GM18867 (cell line): Measurements from ENCODE around the gene GTF3C4.

Experiments used
- ATAC-seq: cut with Tn5 transposase; IDR thresholded peaks from one replicate; pipeline ENCODE4 v1.9.1; 2021; ENCODE audit warnings: mild to moderate bottlenecking, moderate library complexity; ENCODE audit not compliant: unreplicated experiment

The GTF3C4 gene

GRCh38 chr9:132647355-132647754, 22.9 kb upstream of the GTF3C4 start:
- ATAC-seq, result no peak

DNA sequence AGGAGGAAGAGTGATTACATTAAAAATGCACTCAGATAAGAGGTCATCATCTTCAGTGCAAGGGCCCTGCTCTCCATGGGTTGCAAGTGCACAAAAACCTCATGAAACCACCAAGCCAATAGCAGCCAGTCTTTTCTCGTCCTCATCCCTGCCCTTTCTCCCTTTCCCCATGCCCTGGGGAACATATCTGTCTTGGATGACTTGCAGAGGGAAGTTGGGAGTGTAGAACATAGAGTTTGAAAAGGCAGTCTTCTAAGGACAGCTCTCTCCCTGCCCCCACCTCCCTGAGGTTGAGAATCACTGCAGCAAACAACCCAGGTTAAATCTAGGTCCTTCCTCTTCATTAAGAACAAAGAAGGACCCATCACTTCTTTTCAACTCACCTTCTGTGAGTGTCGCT, 22.5 kb upstream of the GTF3C4 start:
- no peak for ATAC-seq

GRCh38 chr9:132648283-132648682, 22.0 kb upstream of the GTF3C4 start:
- no peak for ATAC-seq

DNA sequence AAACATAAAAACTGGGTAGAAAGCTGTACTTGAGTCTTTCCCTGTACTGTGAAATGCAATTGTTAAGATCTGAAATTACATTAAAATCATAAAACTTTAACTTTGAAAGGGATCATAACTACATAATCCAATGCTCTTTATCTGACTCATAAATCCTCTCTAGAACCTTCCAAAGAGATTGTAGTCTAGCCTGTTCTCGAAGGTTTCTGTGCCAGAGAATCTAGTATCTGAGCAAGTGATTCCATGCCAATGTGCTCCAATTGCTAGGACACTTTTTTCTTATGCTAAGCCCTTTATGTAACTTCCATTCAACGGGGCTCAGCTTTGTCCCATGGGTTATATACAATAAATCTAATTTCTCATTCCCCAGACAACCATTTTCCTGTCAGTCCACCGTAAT, 21.6 kb upstream of the GTF3C4 start:
- ATAC-seq, result no peak

GRCh38 chr9:132651259-132651658, 19.0 kb upstream of the GTF3C4 start:
- no peak for ATAC-seq

GRCh38 chr9:132656299-132656698, 14.0 kb upstream of the GTF3C4 start:
- no peak for ATAC-seq

- no peak for ATAC-seq
These were observed 7.9 kb upstream of the GTF3C4 start for GRCh38 chr9:132662152-132662945.

DNA sequence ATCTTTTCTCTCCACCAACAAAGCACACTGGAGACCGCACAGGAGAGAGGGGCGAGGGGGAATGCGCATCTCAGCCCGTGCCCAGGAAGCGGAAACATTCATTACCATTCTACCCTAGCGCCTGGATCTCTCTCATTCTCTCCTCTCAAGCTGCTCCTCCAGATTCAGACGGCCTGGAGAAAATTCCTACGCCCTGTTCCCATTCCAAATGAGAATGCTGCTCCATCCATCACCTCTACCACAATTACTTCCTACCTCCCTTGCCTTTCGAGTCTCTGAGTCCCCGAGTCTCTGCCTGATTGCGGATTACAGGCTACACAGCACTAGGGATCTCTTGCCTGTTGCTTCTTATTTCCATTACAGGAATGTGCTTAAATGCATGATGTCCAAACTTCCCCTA, 7.1 kb upstream of the GTF3C4 start:
- no peak for ATAC-seq

- no peak for ATAC-seq
These were observed 6.4 kb upstream of the GTF3C4 start for GRCh38 chr9:132663851-132664250.

- ATAC-seq, result no peak
These were observed 956 bp upstream of the GTF3C4 start for GRCh38 chr9:132669319-132669697.

DNA sequence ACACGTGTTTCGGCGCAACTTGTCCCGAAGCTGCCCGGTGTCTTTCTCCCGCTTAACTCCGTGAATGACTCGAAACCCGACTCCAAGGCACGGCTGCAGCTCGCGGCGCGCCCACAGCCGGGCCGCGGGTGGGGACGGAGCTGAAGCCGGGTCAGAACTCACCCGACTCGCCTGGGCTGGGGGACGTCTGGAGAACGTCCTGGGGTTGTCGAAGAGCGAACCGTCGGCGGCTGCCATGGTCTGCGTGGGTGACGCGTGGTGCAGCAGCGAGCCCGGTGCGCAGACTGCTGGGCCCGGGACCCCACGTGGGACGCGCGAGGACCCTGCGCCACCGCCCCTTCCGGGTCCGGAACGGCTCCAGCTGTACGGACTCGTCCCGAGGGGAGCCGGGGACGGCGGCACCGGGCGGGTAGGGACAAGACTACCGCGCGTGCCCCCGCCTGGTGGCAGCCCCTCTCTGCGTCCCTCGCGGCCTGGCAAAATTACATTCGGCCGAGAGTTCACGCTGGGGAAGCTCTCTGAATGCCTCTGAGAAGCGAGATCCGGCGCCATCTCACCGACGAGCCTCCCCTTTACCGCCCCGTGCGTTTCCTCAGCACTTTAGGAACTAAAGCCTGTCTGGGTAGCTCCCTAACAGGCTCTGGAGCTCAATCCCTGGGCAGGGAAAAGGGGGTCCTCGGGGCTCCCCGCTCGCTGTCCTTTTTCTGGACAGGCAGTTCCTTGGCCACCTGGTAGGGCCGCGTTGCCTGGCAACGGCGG, 387 bp upstream of the GTF3C4 start, which contains the start of gene DDX31:
TSS of gene DDX31 (minus strand) at position 286 of the 759 bp plus-strand sequence. CDS start at position 237, 49 bp downstream.
- ATAC-seq, result peak; percentile 81

- no peak for ATAC-seq
These were observed 1.6 kb downstream of the GTF3C4 start for GRCh38 chr9:132671620-132672412.

DNA sequence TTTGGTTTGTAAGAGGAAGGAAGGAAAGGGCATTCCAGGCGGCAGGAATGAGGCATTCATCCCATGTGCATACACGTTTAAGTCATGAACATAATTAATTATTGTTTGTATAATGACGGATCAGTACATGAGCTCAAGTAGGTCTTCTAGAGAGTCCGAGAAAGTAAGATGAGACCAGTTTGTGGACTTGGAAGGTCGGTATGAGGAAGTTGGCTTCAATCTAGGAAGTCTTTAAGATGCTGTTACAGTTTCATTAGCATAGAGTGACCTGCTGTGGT, 2.1 kb downstream of the GTF3C4 start:
- ATAC-seq, result no peak

DNA sequence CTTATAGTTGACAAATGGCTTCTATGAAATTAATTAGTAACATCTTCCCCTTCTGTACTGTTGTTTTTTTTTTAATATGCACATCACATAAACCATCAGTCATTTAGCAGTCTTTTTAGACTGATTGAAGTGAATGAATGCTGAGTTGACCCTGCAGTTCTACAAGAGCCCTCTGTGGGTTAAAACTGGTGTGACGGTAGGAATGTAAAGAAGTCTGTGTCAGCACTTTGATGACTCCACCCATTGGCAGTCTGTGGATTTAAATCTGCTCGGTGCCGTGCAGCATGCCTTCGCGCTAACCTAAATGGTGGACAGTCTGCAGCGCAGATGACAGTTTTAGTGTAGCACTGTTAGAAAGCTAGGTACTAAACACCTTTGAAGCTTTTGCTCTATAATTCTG, 3.1 kb downstream of the GTF3C4 start:
- ATAC-seq, result no peak

- ATAC-seq, result no peak
These were observed 4.2 kb downstream of the GTF3C4 start for GRCh38 chr9:132674485-132674884.

DNA sequence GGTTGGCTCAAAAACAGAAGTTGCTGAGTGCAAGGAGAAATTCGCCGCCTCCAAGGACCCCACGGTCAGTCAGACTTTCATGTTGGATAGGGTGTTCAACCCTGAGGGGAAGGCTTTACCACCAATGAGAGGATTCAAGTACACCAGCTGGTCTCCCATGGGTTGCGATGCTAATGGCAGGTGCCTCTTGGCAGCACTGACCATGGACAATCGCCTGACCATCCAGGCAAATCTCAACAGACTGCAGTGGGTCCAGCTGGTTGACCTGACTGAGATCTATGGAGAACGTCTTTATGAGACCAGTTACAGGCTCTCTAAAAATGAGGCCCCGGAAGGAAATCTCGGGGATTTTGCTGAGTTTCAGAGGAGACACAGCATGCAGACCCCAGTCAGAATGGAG, 7.7 kb downstream of the GTF3C4 start:
- ATAC-seq, result no peak

DNA sequence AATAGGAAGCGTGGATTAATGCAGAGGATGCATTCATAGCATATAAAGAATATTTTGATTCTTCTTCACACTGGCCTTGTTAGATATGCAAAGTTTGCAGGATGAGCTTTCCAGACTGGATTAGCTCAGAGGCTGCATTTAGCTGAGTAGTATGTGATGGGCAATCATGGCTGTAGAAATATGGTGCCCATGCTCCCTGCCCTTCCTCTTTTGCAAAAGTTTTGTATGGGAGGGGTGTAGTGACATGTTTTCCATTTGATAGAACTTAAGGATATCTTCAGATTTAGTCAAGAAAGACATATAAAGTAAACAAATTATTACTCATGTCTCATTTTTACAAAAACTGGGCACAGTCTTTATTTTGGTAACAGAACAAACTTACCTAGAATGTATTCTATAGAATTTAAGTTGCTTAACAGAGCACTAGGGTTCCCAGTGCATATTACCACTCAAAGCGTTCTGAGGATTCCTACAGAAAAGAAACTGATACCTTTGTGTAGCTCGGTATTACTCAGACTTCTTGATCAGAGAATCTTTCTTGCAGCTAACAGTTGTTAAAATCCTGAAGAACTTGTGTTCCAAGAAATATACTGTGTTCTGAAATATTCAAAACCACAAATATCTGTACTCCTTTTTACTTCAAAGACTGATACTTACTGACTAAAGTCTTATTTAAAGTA, 9.8 kb downstream of the GTF3C4 start:
- ATAC-seq, result no peak

- no peak for ATAC-seq
These were observed 11.3 kb downstream of the GTF3C4 start for GRCh38 chr9:132681561-132681960.

DNA sequence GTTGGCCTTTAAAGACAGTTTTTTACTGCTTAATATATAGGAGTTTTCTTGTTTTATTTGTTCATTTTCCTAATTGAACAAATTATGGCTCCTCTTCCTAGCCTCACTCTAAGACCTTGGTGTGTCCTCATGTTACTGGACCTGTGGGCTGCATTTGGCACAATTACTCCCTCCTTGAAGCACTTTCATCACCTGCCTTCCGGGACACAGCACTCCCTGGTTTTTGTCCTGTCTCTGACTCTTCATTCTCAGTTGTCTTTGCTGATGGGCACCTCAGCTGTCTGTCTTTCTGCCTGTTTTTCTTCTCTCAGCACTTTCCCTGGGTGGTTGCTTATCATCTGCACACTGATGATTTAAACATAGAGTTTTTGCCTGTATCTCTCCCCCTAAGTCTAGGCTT, 13.6 kb downstream of the GTF3C4 start:
- ATAC-seq, result no peak

GRCh38 chr9:132690696-132691095, 20.4 kb downstream of the GTF3C4 start:
- no peak for ATAC-seq

DNA sequence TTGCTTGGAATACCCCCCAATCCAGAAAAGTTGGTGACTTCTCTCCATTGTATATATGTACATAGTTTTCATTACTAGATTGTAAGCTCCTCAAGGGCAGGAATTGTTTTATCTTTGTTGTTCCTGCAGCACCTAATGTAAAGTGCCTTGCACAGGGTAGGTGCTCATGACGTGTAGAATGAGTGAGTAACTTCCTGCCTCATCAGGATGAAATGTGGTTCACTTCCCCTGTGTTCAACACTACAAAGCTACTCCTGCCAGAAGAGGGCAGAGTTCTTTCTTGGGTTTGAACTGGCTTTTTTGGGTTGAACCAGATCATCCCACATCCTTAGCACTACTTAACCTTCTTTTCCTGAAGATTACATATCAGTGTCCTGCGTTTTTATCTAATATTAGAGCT, 23.9 kb downstream of the GTF3C4 start:
- no peak for ATAC-seq
